ENCODE measurements around the gene C10orf105.

The C10orf105 gene

DNA sequence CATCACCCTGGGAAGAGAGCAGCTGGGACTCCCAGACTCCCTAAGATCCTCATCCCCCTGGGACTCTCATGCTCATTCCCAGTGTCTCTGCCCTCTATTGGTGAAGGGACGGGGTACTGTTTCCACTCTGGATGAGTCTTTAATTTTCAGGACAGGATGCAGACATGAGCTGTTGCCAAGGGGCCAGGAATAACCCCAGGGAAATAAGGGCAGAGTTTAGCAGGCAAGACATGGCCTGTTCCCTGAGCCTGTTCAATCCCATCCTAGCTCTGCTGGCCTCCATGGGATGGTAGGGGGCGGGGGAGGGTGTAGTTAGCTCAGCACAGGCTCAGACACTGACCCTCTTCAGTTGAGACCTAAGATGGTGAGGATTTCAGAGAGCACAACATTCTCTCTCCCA is 14.0 kb downstream of the C10orf105 start:
- DNase-seq (ENCODE audit: low read depth) = no peak
- TF ChIP-seq, protein P1, sequence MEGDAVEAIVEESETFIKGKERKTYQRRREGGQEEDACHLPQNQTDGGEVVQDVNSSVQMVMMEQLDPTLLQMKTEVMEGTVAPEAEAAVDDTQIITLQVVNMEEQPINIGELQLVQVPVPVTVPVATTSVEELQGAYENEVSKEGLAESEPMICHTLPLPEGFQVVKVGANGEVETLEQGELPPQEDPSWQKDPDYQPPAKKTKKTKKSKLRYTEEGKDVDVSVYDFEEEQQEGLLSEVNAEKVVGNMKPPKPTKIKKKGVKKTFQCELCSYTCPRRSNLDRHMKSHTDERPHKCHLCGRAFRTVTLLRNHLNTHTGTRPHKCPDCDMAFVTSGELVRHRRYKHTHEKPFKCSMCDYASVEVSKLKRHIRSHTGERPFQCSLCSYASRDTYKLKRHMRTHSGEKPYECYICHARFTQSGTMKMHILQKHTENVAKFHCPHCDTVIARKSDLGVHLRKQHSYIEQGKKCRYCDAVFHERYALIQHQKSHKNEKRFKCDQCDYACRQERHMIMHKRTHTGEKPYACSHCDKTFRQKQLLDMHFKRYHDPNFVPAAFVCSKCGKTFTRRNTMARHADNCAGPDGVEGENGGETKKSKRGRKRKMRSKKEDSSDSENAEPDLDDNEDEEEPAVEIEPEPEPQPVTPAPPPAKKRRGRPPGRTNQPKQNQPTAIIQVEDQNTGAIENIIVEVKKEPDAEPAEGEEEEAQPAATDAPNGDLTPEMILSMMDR (conservative IDR thresholded peaks at IDR 0.05; ENCODE audit: low read length) = no peak
- H3K4me3 ChIP-seq (ENCODE audit: low read length) = no peak overlapping the region

DNA sequence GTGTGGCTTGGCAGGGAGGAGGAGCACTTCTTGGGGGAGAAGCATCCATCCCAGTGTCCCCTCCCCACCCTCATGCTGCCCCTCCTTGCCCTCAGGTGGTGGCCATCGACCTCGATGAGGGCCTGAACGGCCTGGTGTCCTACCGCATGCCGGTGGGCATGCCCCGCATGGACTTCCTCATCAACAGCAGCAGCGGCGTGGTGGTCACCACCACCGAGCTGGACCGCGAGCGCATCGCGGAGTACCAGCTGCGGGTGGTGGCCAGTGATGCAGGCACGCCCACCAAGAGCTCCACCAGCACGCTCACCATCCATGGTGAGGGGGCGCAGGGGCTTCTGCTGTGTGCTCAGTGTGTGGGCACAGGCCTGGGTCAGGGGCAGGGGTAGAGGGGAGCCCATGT is 14.8 kb downstream of the C10orf105 start:
- DNase-seq (ENCODE audit: low read depth) = no peak
- TF ChIP-seq, protein P1 (conservative IDR thresholded peaks at IDR 0.05; ENCODE audit: low read length) = no peak
- no peak overlapping the region for H3K4me3 ChIP-seq (ENCODE audit: low read length)

DNA sequence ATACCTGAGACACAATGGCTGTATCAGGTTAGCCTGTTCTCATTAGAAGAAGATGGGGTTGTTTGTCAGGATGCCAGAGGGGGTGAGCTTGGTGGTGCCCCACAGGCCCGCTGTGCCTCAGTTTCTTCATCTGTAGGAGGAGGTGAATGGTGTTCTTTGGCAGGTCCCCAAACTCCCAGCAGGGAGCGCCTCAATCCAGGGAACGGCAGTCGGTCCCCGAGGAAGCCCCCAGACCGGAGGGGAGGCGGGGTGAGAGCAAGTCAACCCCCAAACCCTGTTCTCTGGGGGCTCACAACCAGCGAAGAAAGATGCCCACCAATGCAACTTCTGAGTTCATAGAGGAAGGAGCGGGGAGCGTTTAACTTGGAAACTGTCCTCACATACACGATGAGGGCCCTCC is 16.0 kb downstream of the C10orf105 start:
- TF ChIP-seq, protein P1 (conservative IDR thresholded peaks at IDR 0.05; ENCODE audit: low read length) = no peak
- H3K4me3 ChIP-seq (ENCODE audit: low read length) = no peak overlapping the region
- no peak for DNase-seq (ENCODE audit: low read depth)

DNA sequence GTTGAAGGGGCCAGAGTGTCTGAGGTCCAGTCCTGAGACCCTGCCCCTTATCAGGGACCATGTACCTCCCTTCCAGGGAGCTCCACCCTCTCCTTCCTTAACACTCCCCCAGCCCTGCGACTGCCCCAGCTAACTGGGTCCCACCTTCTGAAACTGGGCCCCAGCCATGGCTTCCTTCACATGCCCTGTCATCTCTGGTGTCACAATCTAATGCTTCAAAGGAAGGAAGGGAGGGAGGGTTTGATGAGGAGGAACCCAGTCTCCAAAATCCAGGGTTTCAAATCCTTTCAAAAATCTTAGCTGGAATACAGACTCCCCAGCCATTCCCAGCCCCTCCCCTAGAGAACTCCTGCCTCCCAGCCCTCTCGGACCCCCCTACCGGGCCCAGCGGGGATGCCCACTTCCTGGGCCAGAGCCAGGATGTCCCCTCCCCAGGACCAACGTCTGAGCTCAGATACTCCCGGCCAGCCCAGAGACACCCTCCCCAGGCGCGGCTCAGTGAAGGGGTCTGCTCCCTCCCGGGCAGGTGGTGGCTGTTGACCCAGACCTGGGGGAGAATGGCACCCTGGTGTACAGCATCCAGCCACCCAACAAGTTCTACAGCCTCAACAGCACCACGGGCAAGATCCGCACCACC is 18.0 kb downstream of the C10orf105 start:
- DNase-seq (ENCODE audit: low read depth) = no peak
- H3K4me3 ChIP-seq (ENCODE audit: low read length) = no peak overlapping the region
- TF ChIP-seq, protein P1 (conservative IDR thresholded peaks at IDR 0.05; ENCODE audit: low read length) = no peak

DNA sequence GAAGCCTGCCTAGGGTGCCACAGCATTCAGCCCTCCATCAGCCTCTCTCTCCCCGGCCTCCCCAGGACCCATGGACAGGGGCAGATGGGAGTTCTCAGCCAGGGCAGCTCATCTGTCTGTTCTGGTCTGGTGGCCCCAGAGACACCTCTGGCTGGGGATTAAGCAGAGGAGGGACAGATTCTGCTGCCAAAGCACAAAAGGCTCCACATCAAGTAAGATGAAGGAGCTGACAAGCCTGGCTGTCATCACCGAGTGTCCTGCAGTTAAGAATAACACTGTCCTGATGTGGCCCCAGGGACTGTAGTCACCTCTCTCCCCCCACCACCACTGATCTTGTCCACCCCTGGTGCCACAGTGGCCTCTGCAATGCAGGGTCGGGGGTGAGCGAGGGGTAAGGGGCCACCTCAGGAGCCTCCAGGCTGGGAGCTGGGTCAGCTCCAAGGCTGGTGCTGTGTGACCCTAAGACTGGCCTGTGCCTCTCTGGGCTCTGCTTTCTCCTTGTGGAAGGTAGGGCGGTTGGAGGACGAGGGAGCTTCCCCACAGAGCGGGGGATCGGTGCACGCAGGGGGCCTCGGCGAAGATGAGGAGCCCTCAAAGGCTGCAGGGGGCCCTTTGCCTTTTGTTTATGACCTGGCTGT is 18.7 kb downstream of the C10orf105 start:
- DNase-seq (ENCODE audit: low read depth) = no peak
- TF ChIP-seq, protein P1 (conservative IDR thresholded peaks at IDR 0.05; ENCODE audit: low read length) = no peak
- H3K4me3 ChIP-seq (ENCODE audit: low read length) = no peak overlapping the region

DNA sequence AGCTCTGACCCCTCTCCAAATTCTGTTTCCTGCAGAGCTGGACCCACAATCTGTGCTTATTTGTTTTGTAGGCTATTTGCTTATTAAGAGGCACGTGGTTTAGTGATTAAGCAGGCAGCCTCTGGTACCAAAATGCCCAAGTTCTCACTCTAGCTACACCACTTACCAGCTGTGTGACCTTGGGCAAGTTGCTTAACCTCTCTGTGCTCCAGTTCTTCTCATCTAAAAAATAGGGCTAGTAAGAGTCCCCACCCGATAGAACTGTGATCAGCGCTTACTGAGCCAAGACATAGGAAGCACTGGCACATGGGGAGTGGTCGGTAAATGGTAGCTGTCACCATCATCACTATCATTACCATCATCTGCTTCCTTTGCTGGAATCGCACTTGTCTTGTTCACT is 20.8 kb downstream of the C10orf105 start:
- H3K4me3 ChIP-seq (ENCODE audit: low read length) = no peak overlapping the region
- no peak for DNase-seq (ENCODE audit: low read depth)
- TF ChIP-seq, protein P1 (conservative IDR thresholded peaks at IDR 0.05; ENCODE audit: low read length) = no peak

Data from AG10803 (cell line).